MCF 10A (cell line): ENCODE results near the gene CSTPP1. TPM values are rescaled to one million over a fixed set of nuclear protein-coding genes. Genes with fewer than 3 reads are reported as not detected.

Experiments
- Bru-seq: library from RNA; stranded (reverse); fragments of 400-500 nt; gene quantifications from one replicate; lab custom pipeline; 2021; lab: Mats Ljungman, UMichigan
- BruChase-seq, 2 experiments: library from RNA; stranded (reverse); fragments of 400-500 nt; gene quantifications; one replicate each; lab custom pipeline; 2021; lab: Mats Ljungman, UMichigan
- BruUV-seq: library from RNA; stranded (reverse); fragments of 400-500 nt; replicated peaks from 2 replicates; lab custom pipeline; 2021; lab: Mats Ljungman, UMichigan
- CTCF ChIA-PET: fragments of 300-600 bp; sonication (Branson Sonifier 250); formaldehyde crosslinking; extraction: SDS; loops from one replicate; lab custom pipeline; 2021; ENCODE audit warnings: antibody characterized with exemption, inconsistent platforms; lab: Yijun Ruan, JAX
- POLR2A ChIA-PET: fragments of 300-600, 350-650 bp; sonication (Branson Sonifier 250); formaldehyde crosslinking; extraction: SDS; loops from one replicate; lab custom pipeline; 2020; ENCODE audit warnings: antibody characterized with exemption, inconsistent platforms; lab: Yijun Ruan, JAX
- DNase-seq: peaks from one replicate; pipeline ENCODE4 v3.0.0-alpha.2; 2018; ENCODE audit not compliant: unreplicated experiment
- H3K27ac Mint-ChIP-seq: one replicate; pipeline ENCODE4 v1.8.0; 2022; ENCODE audit warnings: mild to moderate bottlenecking, low read depth, mixed read lengths; ENCODE audit not compliant: unreplicated experiment
- H3K27me3 Mint-ChIP-seq: one replicate; pipeline ENCODE4 v1.8.0; 2022; ENCODE audit warnings: mixed read lengths; ENCODE audit not compliant: insufficient read depth, unreplicated experiment
- H3K36me3 Mint-ChIP-seq: one replicate; pipeline ENCODE4 v1.8.0; 2022; ENCODE audit warnings: mild to moderate bottlenecking, moderate library complexity, mixed read lengths; ENCODE audit not compliant: insufficient read depth, unreplicated experiment
- H3K4me1 Mint-ChIP-seq: one replicate; pipeline ENCODE4 v1.8.0; 2022; ENCODE audit warnings: mixed read lengths; ENCODE audit not compliant: insufficient read depth, unreplicated experiment
- H3K4me3 Mint-ChIP-seq: one replicate; pipeline ENCODE4 v1.8.0; 2022; ENCODE audit warnings: mild to moderate bottlenecking, moderate library complexity, mixed read lengths; ENCODE audit not compliant: unreplicated experiment
- H3K9me3 Mint-ChIP-seq: one replicate; pipeline ENCODE4 v1.8.0; 2022; ENCODE audit warnings: mixed read lengths; ENCODE audit not compliant: unreplicated experiment
- CTCF ChIP-seq: fragments of 200-600 bp; IDR thresholded peaks from one replicate; pipeline ENCODE4 v1.8.0; 2022; ENCODE audit warnings: antibody characterized with exemption, mild to moderate bottlenecking; ENCODE audit not compliant: unreplicated experiment
- intact Hi-C: fragments of 100-400 bp; cut with micrococcal nuclease; formaldehyde crosslinking; loops from 2 replicates; pipeline ENCODE4 v1.14.1; 2022
- long read RNA-seq: library from polyadenylated mRNA; stranded (forward); transcript quantifications from one replicate; pipeline ENCODE4 v2.0.0, GENCODE V29; 2022
- total RNA-seq: library from RNA; stranded (reverse); gene quantifications from 2 replicates; pipeline ENCODE4 v1.2.3, GENCODE V29; 2022

CSTPP1 gene
- total RNA-seq (19.2 and 22.0 TPM in 2 replicates), Bru-seq, nascent RNA (percentile 70 among the genes with signal in this experiment), BruChase-seq, experiment 1, labeled RNA remaining after a 6-hour chase (percentile 63 among the genes with signal in this experiment), BruChase-seq, experiment 2, labeled RNA remaining after a 2-hour chase (percentile 68 among the genes with signal in this experiment)
- long read RNA-seq, transcript C11orf49-201 (9 exons, 1,645 nt) = major isoform, 29 of 67 reads
- long read RNA-seq, transcript C11orf49-207 (8 exons, 1,527 nt) = minor isoform, 10 of 67 reads
- long read RNA-seq, partial matches to known transcripts = 4 of 67 reads
- long read RNA-seq, other reads (novel, unspliced or antisense) = 15 of 67 reads

GRCh38 chr11:46936138-46937110 lies at the start of gene CSTPP1:
Gene CSTPP1 (plus strand): TSS chr11:46936761. CDS start chr11:46936806, 45 bp downstream.
- Mint-ChIP-seq H3K4me1 (peaks cover 19% of the 10 kb centered on the region), H3K9me3 (no peaks in the 10 kb centered on the region), H3K27ac (peak within 1 kb of the TSS; percentile 93), H3K27me3 (peaks cover 19% of the 10 kb centered on the region), H3K4me3 (peak within 1 kb of the TSS; percentile 95), H3K36me3 (peaks cover 9% of the 10 kb centered on the region)
- CTCF ChIA-PET = interaction anchor here (0.8 to 1.2 kb wide), 4 partner anchors 11 to 217 kb away, joined by 3 to 6 read pairs (median 4); no protein-coding TSS in a partner anchor
- no peak for TF ChIP-seq CTCF
- BruUV-seq = no TSS peak
- POLR2A ChIA-PET = interaction anchor here (0.5 to 2.3 kb wide), 18 partner anchors 11 to 312 kb away, joined by 3 to 10 read pairs (median 4); partner anchors contain the start of genes ACP2 and ZNF408
- peak; percentile 93 for DNase-seq
- intact Hi-C loops = no loop called here

- CTCF ChIA-PET = interaction anchor here (0.6 to 3.0 kb wide), 4 partner anchors 44 to 265 kb away, joined by 3 to 34 read pairs (median 4); no protein-coding TSS in a partner anchor
- Mint-ChIP-seq H3K27me3 (no peaks in the 10 kb centered on the region), H3K4me1 (no peaks in the 10 kb centered on the region), H3K9me3 (no peaks in the 10 kb centered on the region), H3K36me3 (peaks cover 4% of the 10 kb centered on the region), H3K27ac (no peak overlapping the region), H3K4me3 (no peak overlapping the region)
- no peak for DNase-seq
- intact Hi-C loops = loop anchor here (1.0 to 2.0 kb wide), 4 partner anchors 32 to 467 kb away; no protein-coding TSS in a partner anchor
- no peak for TF ChIP-seq CTCF
- POLR2A ChIA-PET = no interaction called here
- no TSS peak for BruUV-seq
Observed at GRCh38 chr11:46888636-46889035, 47.9 kb upstream of the CSTPP1 start.

GRCh38 chr11:46889251-46889650 lies 47.3 kb upstream of the CSTPP1 start:
- DNase-seq = no peak
- Mint-ChIP-seq H3K27me3 (no peaks in the 10 kb centered on the region), H3K4me1 (no peaks in the 10 kb centered on the region), H3K27ac (no peak overlapping the region), H3K9me3 (no peaks in the 10 kb centered on the region), H3K36me3 (peaks cover 4% of the 10 kb centered on the region), H3K4me3 (no peak overlapping the region)
- POLR2A ChIA-PET = no interaction called here
- TF ChIP-seq CTCF = no peak
- CTCF ChIA-PET = interaction anchor here (0.6 to 3.0 kb wide), 4 partner anchors 43 to 264 kb away, joined by 3 to 34 read pairs (median 4); no protein-coding TSS in a partner anchor
- BruUV-seq = no TSS peak
- intact Hi-C loops = loop anchor here (1.0 to 2.0 kb wide), 4 partner anchors 32 to 466 kb away; no protein-coding TSS in a partner anchor
